Kidney capillary endothelial cell (primary cell): ENCODE measurements around the gene KIAA0408.
"Not testable (repeated sequence)": the region's sequence is repeated elsewhere in the genome, so short reads cannot be mapped to it uniquely, and the experiment has no call there.

ENCODE experiments used
- DNase-seq: peaks from one replicate; pipeline ENCODE4 v3.0.0-alpha.2; 2018; ENCODE audit warnings: low spot score

Gene KIAA0408

DNA sequence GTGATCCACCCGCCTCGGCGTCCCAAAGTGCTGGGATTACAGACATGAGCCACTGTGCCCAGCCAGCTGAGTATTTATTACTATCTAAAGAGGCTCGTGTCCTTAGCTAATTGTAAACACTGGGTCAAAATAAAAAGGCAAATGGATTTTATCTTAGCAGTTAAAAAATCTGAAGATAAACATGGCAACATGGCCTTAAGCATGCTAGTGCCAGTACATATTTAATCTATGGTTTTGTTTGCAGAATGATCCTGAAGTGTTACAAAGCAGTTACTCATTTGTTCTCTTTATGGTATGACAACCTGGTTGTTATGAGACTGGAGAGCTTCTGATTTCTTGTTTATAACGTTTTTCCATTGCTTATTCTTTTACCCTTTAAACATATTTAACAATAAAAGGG is 3.9 kb upstream of the KIAA0408 start:
- DNase-seq = no peak

DNA sequence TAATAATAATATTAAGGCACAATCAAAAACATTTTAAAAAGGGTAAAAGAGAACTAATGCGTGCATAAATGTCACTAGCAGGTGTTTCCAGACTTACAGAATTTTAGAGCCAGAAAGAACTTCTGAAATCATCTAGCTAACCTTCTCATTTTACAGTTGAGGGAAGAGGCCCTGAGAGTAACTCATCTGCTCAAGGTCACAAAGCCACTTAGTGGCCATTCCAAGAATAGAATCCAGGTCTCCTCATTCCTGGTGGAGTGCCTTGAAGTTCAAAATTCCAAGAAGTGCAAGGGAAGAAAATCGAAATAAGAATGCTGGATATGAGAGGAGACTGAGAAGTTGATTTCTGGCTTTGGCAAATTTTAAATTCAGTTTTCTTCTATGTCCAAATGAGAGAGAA is 3.2 kb upstream of the KIAA0408 start:
- no peak for DNase-seq

DNA sequence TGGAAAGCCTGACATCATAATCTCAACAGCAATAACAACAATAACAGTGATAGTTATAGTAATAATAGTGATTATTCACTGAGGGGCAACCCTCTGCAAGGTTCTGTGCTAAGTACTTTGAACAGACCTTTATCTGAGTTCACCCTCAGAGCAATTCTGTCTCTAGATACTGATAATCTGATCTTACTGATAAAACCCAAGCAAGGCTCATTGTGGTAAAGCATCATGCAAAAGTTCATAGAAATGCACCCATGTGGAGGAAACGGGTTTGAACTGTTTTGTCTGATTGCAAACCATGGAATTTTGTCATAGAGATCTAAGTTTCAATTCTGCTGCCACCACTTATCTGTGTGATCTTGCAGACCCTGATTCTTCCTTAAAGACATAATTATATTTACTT is 1.3 kb upstream of the KIAA0408 start:
- DNase-seq = no peak

DNA sequence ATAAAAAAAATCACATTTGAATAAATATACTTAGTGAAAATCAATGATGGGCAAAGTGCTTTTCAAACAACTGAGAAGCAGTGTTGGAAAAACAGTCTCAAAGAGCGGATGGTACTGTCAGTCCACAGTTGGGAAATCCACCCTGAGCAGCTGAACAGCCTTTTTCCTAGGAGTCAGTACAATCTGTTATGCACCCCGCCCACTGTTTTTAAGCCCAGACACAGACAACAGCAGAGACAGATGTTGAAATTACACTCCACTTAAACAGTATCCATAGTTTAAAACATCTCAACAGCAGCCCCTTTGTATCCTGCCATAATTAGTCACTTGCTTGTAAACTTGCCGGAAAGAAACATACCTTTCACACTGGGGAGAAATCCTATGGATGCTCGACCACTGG is 372 bp downstream of the KIAA0408 start:
- DNase-seq = no peak

DNA sequence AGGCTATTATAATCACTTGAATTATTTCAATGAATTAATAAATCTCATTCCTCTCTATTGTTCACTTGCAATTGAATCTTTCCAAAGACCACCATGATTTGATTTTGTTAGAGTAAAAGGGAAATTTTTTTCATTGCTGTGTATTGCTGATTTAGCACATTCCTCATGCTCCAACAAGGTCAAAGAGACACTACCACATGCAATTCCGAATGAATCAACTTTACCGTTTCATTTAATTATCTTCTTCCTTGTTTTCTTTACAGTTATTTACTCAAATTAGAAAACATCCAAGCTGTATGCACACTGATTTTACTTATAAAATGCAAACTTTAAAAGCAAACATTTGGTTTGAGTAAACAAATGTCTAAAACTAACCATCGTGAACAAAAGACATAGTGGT is 967 bp downstream of the KIAA0408 start:
- no peak for DNase-seq

DNA sequence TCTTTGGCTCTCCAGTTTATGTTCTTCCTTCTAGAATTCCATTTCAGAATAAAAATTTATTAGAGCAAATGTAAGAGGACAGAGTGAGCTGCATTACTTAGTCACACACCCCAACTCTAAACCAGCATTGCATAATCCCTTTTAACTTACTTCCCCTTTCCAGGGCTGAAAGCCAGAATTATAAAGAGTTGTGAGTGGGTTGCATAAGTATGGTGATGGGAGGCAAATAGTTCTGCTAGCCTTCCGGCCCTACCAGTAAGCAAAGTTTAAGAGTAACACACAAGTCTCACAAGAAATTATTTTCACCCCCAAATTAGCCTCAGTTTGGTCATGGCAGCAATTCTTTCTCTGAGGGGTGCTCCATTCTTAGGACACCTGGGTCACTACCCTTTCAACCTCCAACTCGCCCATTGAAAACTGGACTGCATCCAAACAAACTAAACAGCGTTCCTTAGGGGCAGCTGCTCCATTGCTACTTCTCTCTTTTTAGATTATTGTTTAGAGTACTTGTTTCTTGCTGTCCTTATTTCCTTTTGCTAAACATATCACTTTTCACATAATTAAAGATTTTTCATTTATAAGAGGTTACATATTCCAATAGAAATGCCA is 1.6 kb downstream of the KIAA0408 start:
- no peak for DNase-seq

DNA sequence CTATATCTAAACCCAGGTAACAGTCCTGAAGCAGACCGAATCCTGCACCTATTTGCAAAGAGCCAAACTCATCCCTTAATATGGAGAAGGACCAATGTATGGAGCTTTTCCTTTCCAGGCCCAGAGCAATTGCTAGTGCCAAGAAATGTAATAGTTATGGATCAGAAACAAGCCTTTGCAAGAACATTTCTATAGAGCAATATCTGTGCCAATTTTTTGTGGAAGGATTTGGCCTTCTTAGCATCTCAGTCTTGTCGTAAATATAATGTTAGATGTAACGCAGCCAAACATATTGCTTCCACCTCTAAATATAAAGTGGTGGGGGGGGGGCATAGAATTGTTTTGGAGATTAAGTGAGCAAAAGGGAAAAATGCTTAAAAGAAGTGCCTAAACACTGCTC is 2.7 kb downstream of the KIAA0408 start:
- no peak for DNase-seq

DNA sequence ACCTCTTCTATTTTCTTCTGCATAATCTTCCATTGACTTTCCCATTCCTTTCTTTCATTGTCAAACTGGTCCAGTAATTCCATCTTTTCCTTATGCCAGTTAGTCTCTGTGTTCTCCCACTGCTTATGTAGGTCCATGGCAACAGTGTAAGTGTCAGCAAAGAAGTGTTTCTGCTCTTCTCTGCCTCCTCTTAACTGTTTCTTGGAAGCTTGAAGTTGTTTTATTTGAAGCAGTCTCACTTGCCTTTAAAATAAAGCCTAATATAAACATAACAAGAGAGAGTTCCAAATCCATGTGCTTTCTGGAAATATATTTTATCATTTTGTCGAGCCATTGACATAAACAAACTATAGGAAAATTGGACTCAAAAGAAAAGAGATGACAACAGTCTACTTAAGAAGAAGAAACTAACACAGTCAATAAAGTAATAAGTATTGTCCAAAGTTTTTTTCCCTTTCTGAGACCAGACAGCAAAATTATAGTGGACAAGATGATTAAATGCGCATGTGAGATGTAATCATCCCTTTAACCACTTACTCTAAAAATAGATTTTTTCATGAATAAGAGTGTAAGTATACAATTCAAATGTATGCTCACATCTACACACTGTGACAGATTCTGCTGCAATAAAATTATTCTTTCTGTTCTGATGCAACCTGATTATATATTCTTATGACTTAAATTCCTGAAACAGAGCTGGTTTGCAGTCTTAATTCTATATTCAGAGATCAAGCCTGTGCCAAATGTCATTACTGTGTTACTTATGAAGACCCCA is 5.2 kb downstream of the KIAA0408 start:
- no peak for DNase-seq

DNA sequence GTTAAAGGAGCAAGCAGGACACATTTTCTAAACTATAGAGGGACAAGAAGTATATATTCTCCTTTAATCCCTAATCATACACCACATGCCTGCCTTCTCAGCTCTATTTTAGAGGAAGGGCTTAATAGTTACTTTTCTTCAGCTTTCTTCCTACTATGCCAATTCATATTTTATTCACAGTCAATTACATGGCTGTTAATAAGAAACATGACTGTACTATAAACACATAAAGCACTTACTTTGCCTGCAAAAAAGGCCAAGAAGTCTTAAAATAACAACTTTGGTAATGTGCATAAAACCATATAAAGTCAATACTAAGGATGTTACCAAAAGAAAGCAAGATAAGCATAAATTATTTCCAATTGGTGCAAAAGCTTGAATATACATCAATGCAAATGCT is 6.4 kb downstream of the KIAA0408 start:
- DNase-seq = no peak

DNA sequence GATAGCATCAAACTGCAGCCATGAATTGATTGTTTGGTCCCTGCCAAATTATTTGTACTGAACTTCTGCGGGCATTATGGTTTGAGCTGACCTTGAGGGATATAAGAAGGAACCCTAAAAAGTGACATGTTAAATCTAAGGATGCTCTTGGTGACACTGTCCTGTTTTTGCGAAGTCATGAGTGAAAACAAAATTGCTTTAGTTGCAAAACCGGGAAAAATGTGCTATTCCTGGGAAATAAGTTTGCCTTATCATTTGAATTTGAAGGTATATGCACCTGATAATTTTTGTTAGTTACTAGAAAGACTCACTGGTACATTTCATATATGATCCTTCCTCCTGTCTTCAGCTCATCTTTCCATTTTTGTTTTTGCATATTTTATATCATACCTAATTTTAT is 7.8 kb downstream of the KIAA0408 start:
- no peak for DNase-seq

DNA sequence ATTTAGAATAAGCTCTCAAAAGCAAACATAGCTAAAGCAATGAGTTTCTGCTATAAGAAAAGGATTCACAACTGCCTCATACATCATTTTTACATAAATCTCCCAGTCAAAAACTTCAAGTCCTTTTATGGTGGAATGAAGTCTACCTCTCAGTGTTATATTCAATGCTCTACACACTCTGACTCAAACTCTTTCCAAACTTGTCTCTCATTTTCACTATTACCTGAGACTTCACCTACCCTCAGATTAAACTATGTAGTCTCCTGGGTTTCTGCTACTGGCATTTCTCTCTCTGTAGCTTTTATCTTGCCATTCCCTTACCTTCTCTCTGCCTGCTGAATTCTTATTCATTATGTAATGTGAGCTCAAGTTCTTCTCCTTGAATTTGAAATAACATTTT is 11.4 kb downstream of the KIAA0408 start:
- no peak for DNase-seq

DNA sequence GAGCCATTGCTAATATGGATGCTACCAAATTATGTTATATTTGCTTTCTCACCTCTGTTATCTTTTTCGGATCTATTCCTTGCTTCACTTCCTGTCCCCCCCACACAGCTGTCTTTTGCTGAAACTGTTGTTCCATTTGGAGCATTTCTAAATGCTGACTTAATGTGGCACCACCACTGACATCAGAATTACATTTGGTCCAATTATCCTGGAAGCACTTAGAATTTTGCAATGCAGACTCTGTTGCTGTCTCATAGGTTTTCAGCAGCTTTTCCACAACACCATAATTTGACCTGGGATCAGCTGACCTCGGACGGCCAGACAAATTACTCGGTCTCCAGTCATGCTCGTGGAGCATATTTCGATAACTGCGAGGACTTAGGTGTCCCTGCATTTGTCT is 12.8 kb downstream of the KIAA0408 start:
- DNase-seq = no peak

DNA sequence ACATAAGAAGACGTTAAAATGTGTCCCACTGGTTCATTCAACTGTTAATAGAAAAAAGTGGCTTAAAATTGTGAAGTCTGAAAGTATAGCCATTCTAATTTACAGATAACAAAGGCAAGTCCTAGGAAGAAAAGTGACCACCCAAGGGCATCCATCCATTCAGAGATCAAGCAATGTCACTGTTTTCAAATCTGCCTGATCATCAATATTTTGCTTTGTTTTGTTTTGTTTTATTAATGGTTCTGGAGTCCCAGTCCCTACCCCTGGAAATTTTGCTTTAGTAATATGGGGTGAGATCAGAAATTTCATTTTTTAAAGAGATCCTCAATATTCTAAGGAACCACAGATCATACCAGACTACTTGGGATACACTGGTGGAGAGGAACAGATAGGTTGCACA is 17.3 kb downstream of the KIAA0408 start:
- DNase-seq = no peak

DNA sequence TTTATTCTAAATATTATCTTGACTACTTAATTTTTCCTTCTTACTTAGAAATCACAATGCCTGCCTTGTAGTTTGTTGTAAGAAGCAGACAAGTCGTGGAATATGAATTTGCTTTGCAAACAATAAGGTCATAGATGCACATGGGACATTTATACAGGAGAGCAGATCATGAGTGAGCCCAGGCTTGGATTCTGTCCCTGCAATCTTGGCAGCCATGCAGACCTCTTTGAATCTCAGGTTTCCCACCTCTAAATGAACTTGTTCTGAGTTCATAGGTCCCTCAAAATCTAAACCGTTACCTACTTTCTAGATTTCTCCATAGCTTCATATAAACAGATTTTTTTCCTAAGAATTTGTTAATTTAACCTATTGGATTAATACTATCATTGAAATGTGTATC is 19.5 kb downstream of the KIAA0408 start:
- DNase-seq = no peak

DNA sequence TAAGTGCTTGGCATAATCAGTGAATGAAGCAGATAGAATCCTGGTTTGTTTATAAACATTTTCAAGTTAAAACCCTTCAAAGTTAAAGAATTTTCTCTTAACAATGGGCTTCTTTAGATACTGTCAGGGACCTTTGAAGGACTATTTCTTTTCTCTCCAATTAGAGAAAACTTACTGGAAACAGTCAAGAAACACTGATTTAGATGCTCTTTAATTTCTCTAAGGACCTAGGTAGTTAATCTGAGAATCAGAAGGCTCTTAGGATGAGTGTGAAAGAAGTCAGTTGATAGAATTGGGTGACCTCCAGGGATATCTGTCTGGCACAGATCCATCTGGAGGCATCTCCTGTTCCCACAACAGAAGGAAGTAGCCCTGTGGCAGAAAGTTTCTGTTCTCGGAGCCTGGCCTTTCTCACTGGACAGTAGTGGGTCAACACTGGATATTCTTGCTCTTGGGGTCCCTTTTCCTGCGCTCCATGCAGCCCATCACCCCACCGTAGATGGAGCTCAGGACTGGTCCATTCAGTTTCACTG is 22.5 kb downstream of the KIAA0408 start:
- no peak for DNase-seq

DNA sequence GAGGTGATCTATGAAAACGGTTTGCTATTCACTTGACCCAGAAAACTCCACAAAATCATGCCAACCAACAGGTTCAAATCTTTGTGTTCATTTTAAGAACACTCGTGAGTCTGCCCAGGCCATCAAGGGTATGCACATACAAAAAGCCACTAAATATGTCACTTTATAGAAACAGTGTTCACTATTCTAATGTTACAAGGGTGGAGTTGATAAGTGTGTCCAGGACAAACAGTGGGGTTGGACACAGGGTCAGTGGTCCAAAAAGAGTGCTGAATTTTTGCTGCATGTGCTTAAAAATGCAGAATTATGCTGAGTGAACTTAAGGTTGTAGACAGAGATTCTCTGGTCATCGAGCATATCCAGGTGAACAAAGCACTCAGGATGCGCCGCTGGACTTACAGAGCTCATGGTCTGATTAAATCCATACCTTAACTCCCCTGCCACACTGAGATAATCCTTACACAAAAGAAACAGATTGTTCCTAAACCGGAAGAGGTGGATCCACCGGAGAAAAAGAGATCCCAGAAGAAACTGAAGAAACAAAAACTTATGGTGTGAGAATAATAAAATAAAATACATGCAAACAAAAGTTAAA is 23.5 kb downstream of the KIAA0408 start:
- no peak for DNase-seq

DNA sequence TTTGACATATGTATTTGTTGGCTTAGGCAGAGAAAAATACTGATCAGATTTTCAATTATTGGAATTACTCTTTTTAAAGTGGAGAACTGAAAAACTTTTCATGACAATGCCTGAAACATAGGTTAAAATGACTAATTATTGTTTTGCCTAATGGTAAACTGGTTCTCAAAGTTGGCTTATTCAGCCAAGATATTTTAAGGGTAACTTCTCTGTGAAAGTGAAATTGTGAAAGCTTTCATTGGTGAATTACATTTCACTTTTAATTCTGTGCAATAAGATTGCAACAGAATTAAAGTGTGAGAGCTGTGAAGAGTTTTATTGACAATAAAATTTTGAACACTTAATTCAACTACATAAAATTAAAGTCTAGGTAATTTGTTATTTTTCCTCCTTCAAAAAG is 24.5 kb downstream of the KIAA0408 start:
- no peak for DNase-seq

DNA sequence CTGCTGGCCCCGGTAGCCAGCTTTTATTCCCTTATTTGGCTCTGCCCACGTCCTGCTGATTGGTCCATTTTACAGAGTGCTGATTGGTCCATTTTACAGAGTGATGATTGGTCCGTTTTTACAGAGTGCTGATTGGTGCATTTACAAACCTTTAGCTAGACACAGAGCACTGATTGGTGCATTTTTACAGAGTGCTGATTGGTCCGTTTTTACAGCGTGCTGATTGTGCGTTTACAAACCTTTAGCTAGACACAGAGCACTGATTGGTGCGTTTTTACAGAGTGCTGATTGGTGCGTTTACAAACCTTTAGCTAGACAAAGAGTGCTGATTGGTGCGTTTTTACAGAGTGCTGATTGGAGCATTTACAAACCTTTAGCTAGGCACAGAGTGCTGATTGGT is 30.6 kb downstream of the KIAA0408 start:
- DNase-seq = not testable (repeated sequence)

DNA sequence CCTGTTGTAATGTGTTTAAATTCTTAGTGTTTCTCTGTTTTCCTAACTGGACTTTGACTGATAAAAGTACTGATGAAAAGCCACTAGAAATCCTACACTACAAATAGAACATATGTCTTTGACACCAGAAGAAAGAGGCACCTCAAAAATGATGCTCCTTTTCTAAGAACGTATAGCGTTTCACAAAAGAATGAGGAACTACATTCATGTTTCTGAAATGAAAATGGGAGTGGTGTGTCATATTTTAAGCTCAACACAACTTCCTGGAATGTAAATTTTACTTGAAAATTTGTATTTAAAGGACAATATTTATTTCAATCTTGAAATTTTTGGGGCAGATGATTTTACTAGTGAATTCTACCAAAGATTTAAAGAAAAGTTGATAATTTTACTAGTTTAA is 35.3 kb downstream of the KIAA0408 start:
- DNase-seq = no peak

DNA sequence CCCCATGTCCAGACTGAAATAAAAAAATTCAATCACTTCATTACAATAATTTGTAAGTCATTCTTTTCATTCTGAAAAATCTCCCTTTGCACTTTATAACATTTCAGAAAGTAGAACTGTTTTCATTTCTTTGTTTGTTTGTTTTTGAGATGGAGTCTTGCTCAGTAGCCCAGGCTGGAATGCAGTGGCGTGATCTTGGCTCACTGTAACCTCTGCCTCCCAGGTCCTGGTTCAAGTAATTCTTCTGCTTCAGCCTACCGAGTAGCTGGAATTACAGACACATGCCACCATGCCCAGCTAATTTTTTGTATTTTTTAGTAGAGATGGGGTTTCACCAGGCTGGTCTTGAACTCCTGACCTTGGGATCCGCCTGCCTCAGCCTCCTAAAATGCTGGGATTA is 38.0 kb downstream of the KIAA0408 start:
- not testable (repeated sequence) for DNase-seq

DNA sequence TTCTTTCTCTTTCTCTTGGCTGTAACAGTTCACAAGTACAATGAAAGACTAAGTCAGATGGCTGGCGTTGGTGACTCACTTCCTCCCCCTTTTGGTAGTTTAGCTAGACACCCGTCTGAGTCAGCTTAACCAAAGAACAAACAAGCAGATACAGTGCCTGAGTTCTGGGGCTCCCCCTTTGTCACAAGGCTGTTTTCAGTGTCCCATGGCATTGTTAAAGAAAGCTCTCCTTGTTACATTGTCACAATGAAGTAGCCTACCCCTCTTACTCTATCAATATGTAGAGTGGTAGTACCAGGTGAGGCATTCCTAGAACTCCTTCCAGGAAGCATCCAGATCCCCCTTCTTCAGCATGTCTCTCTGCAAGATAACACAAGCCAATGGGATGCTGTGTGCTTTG is 38.6 kb downstream of the KIAA0408 start:
- DNase-seq = peak; percentile 97

DNA sequence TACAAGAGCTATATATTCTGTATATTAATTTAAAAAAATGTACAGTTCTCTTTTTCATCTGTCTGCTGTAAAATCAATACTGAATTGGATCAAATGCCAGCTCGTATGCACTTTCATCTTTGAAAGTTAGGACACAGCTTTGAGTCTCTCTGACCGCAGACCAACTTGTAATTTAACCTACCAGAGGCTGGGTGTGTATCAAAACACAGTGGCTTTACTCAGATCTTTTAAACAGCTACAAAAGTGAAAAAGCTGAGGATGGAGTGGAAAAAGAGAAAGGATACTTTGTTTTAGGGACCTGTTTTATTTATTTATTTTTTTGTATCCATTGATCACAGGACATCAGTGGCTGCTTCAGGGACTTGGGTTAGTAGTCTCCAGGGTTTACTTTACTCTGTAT is 44.1 kb downstream of the KIAA0408 start:
- DNase-seq = no peak

DNA sequence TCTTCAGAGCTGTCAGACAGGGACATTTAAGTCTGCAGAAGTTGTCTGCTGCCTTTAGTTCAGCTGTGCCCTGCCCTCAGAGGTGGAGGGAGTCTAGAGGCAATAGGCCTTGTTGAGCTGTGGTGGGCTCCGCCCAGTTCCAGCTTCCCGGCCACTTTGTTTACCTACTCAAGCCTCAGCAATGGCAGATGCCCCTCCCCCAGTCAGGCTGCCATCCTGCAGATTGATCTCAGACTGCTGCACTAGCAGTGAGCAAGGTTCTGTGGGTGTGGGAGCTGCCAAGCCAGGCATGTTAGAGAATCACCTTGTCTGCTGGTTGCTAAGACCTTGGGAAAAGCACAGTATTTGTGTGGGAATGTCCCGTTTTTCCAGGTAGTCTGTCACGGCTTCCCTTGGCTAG is 46.1 kb downstream of the KIAA0408 start:
- not testable (repeated sequence) for DNase-seq
